Measurements from ENCODE around the gene AUNIP.
A peak's percentile ranks its signal among the peaks of the same experiment; 100 is the strongest.

AUNIP gene

GRCh38 chr1:25825605-25826004, 33.7 kb downstream of the AUNIP start:
- DNase-seq: no peak

GRCh38 chr1:25821630-25822091, 37.6 kb downstream of the AUNIP start:
- no peak for DNase-seq

- DNase-seq: no peak
These were observed 38.2 kb downstream of the AUNIP start for GRCh38 chr1:25821112-25821476.

- no peak for DNase-seq
These were observed 38.8 kb downstream of the AUNIP start for GRCh38 chr1:25820247-25821111.

GRCh38 chr1:25819491-25820246, 39.6 kb downstream of the AUNIP start, which contains the start of gene MTFR1L:
Gene MTFR1L, plus strand, starts transcription at chr1:25819954. Its CDS starts 3,151 bp downstream, at chr1:25823105.
- peak; percentile 64 for DNase-seq

GRCh38 chr1:25818569-25818968, 40.7 kb downstream of the AUNIP start:
- DNase-seq: no peak

- DNase-seq: no peak
These were observed 41.3 kb downstream of the AUNIP start for GRCh38 chr1:25817840-25818501.

GRCh38 chr1:25816112-25816718, 43.0 kb downstream of the AUNIP start:
- DNase-seq: no peak

- no peak for DNase-seq
These were observed 43.8 kb downstream of the AUNIP start for GRCh38 chr1:25815208-25816111.

GRCh38 chr1:25814549-25815087, 44.6 kb downstream of the AUNIP start:
- DNase-seq: no peak

- no peak for DNase-seq
These were observed 45.4 kb downstream of the AUNIP start for GRCh38 chr1:25813734-25814471.

GRCh38 chr1:25813071-25813733, 46.1 kb downstream of the AUNIP start:
- no peak for DNase-seq

GRCh38 chr1:25811384-25812082, 47.7 kb downstream of the AUNIP start:
- DNase-seq: no peak

GRCh38 chr1:25810341-25811299, 48.6 kb downstream of the AUNIP start:
- no peak for DNase-seq

GRCh38 chr1:25809929-25810328, 49.3 kb downstream of the AUNIP start:
- no peak for DNase-seq

- DNase-seq: no peak
These were observed 49.9 kb downstream of the AUNIP start for GRCh38 chr1:25809283-25809926.

GRCh38 chr1:25808481-25809244, 50.6 kb downstream of the AUNIP start:
- no peak for DNase-seq

All from GOT3 (cell line).